SKM-1 treated with dmso at 0.1 percent for 144 hours (cell line): ENCODE data around the gene PHOSPHO1.
"Not testable (repeated sequence)": the region's sequence is repeated elsewhere in the genome, so short reads cannot be mapped to it uniquely, and the experiment has no call there.

Source experiments
- DNase-seq: peaks from one replicate; lab custom pipeline; 2025; ENCODE audit not compliant: unreplicated experiment; lab: John Stamatoyannopoulos, UW

PHOSPHO1 gene

DNA sequence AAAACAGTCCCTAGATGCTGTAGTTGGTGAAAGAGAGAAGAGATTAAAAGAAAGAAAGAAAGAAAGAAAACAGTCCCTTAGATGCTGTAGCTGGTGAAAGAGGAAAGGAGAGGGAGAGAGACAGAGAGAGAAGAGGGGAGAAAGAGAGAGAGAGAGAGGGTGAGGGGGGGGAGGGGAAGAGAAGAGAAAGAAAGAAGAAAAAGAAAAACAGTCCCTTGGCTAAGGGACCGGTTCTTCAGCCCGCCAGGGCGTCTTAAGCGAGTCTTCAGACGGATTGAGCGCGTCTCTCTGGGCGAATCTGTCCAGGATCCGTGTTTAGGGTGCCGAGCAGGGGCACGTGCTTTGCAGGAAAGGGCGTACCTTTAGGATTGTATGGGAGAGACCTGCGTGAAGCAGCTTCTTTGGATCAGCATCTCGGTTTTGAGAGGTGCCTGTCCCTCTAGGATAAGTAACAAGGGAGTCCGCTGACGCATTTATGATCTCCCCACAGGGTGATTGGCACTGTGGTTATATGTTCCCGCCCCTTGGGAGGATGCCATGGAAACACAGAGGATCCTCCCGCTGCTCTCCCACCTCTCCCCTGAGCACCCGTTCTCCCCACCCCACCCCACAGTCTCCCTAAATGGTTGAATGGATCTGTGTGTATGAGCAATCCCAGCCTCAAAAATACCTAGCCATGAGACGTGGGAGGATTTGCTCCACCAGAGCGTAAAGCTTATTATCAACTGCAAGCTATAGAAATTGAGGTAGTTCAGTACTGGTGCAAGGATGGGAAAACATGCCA lies 36.9 kb downstream of the PHOSPHO1 start:
- peak; percentile 66 for DNase-seq

DNA sequence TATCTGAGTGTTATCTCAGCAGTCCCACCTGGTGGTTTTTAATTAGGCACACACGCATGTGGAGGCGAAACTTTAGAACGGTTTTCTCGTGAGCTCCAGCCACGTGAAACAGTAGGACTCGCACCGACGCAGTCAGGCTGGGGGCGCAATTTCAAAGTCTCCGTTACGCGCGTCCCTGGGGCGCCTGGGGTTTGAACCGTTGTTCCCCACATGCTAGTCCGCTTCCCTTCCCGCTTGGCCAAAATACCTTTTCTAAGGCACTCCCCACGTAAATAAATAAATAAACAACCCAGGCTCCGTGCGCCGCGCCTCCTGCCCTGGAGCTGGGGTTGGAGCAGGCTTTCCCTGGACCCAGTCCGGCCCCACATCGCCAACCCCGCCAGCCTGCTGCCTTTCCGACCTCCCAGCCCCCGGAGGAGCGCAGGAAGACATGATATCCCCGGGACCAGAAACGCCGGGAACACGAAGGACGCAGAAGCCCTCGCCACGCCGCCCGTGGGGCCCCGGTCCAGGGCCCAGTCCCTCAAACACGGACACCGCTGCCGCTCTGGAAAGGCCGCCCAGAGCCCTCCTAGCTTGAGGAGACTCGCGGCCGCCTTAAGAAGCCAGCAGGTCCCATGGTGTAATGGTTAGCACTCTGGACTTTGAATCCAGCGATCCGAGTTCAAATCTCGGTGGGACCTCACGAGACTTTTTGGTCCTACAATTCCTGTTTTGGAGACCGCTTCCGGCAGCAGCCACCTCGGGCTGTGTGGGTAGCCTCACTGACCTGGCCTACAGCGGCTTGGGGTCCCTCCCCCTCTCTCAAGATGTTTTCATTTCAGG lies 38.5 kb downstream of the PHOSPHO1 start:
- DNase-seq: peak; percentile 72

DNA sequence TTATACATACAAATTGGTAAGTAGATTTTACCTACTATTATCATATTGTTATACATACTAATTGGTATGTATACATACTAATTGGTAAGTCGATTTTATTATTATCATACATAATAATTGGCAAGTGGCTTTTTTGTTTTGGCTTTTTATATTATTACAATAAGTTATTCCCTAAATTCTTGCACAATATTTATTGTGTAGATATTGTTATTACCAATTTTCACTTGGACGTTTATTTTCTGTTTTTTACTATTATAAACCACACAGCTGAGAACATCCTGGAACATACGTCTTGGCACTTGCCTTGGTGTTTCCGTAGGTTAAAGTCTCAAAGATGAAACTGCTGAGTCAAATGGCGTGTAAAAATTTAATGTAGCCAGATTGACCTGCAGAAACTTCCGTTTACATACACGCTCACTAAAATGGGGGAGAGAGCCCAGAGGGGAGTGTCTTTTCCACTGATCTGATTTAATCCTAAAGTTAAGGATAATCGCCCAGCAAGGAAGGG lies 39.1 kb downstream of the PHOSPHO1 start:
- no peak for DNase-seq

DNA sequence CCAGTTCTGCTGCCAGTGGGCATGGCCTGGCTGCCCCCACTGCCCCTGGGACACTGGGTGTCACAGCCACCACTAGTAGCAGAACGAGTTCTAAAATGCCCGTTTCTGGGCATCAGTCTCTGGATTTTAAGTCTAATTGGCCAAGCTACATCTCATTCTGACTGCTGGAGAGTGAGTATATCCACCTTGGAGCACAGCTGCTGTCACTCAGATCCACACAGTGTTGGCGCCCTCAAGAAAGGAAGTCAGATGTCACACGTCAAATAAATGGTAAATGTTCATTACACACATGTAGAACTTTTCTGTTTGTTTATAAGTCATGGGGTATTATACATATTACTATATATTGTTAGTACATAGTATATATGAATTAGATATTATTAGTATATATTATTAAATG lies 39.7 kb downstream of the PHOSPHO1 start:
- no peak for DNase-seq

DNA sequence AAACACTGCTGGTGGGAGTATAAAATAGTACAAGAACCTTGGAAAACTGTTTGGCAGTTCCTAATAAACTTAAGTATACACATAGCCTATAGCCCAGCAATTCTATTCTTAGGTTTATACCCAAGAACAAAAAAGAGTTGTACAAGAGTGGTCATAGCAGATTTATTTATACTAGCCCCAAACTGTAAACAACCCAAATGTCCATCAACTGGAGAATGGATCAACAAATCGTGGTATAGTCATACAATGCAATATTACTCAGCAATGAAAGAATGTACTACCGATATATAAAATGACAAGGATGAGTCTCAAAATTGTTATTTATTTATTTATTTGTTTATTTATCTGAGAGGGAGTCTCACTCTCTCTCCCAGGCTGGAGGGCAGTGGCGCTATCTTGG lies 43.3 kb downstream of the PHOSPHO1 start:
- DNase-seq: no peak

DNA sequence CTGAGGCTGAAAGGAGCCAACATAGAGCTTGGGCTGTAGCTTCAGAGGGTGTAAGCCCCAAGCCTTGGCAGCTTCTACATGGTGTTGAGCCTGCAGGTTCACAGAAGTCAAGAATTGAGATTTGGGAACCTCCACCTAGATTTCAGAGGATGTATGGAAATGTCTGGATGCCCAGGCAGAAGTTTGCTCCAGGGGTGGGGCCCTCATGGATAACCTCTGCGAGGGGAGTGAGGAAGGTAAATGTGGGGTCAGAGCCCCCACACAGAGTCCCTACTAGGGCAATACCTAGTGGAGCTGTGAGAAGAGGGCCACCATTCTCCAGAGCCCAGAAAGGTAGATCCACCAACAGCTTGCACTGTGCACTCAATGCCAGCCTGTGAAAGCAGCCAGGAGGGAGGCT lies 45.2 kb downstream of the PHOSPHO1 start:
- not testable (repeated sequence) for DNase-seq

DNA sequence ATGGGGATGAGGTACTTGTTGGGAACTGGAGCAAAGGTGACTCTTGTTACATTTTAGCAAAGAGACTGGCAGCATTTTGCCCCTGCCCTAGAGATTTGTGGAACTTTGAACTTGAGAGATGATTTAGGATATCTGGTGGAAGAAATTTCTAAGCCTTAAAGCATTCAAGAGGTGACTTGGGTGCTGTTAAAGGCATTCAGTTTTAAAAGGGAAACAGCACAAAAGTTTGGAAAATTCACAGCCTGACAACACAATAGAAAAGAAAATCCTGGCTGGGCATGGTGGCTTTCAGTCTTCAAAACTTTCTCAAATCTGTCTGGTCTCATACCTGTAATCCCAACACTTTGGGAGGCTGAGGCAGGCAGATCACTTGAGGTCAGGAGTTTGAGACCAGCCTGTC lies 46.1 kb downstream of the PHOSPHO1 start:
- DNase-seq: not testable (repeated sequence)

DNA sequence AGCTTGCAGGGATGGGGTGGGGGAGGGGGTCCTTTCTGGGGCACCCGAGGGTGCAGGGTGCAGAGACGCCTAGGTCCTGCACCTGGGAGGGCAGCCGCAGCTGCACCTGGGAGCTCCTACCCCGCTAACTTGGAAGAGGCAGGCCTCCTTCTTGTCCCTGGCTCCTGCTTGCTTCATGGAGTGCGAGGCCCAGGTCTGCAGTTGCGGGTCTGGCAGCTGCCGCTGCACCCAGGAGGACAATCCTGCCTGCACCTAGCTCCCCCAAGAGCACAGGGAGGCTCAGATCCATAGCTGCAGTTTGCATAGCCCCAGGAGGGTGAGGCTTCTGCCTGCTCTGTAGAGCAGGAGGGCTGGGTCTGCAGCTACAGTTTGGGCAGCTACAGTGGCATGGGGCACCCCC lies 46.8 kb downstream of the PHOSPHO1 start:
- no peak for DNase-seq

DNA sequence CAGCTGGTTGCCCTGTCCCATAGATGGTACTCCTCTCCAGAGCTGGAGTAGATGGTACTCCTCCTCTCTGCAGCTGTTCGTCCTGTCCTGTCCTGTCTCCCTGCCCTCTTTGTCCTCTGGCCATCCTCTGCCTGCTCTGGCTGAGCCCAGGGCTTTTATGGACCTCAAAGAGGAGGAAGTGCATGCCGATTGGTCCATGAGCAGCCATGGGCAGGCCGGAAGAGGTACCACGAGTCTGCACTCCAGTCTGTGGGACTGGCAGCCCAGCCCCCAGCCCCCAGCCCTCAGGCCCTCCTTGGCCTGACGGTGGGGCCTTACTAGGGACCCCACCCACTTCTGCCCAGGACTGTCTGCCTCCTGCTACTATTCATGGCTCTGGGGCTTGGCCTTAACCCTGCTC lies 47.2 kb downstream of the PHOSPHO1 start:
- no peak for DNase-seq

DNA sequence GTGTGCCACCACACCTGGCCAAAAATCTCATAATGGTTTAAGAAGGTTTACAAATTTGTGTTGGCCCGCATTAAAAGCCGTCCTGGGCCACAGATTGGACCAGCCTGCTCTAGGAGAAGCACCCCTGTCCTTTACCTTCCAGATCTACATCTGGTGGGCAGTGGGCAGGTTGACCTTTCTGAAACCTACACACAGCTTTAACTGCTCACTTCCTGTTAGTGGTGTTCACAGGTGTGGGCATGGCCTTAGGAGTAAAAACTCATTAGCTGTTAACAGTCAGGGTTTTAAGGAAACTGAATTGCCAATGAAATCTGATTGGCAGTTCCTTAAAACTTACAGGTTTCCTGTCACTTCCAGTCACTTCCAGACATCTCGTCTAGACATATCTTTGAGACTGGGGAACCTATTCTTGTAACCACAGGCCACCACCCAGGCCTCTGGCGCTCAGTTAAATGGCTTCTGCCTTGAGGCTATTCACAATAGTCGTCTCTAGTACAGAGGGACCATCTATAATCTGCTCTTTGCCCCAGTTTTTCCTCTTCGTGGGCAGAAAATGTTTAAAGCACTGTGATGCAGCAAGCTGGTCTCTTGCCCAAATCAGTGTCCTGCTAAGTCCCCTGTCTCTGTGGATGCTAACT lies 49.5 kb downstream of the PHOSPHO1 start:
- no peak for DNase-seq

DNA sequence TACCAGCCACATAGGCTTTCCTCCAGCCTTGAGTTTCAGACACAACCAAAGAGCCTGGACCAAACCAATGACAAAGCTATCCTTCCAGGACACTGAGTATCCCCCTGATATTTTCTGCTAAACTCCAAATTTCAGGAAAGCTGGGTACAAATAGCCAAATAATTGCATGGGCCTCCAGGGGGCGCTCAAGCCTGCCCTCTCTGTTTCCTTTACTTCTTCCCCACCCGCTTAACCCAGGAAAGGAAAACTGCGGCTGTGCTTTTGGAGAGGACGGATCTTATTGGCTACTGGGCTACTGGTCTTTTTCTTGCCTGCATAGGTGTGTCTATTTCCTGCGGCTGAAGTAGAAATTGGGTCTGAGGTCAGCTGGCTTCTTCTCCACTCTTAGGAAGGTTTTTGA lies 50.3 kb downstream of the PHOSPHO1 start:
- DNase-seq: peak; percentile 73

DNA sequence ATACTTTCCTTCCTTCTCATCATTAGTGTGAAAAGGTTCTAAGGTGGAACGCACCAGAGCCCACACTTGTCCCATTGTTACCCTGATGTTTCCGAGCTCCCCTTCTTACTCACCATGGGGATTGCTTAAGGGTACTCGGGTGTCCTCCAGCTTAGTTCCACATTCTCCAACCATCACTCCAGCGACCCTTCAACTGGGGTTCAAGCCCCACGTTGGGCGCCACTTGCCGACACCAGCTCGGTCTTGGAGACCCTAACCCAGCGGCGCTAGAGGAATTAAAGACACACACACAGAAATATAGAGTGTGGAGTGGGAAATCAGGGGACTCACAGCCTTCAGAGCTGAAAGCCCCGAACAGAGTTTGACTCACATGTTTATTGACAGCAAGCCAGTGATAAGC lies 54.6 kb downstream of the PHOSPHO1 start:
- DNase-seq: not testable (repeated sequence)
